IMR-90 (cell line): Measurements from ENCODE around the gene GTPBP10. TPM values are rescaled to one million over a fixed set of nuclear protein-coding genes. Genes with fewer than 3 reads are reported as not detected.
A peak's percentile ranks its signal among the peaks of the same experiment; 100 is the strongest.

Experiments
- ATAC-seq: fragments of 200-7000 bp; cut with Tn5 transposase; 2 replicates; pipeline ENCODE4 v1.9.1; 2020; ENCODE audit warnings: low read depth, mild to moderate bottlenecking, moderate library complexity
- BruUV-seq: library from RNA; stranded (reverse); fragments of 400-500 nt; replicated peaks from 2 replicates; lab custom pipeline; 2021; lab: Mats Ljungman, UMichigan
- CTCF ChIA-PET: fragments of 300-600 bp; formaldehyde crosslinking; extraction: SDS; loops from one replicate; lab custom pipeline; 2021; ENCODE audit warnings: antibody characterized with exemption; lab: Yijun Ruan, JAX
- POLR2A ChIA-PET: fragments of 300-600 bp; sonication (Branson Sonifier 250); formaldehyde crosslinking; loops from one replicate; lab custom pipeline; 2022; ENCODE audit warnings: antibody characterized with exemption; ENCODE audit not compliant: unreplicated experiment; lab: Charles Lee
- DNase-seq: peaks from one replicate; pipeline ENCODE4 v3.0.0; 2013
- H2AFZ ChIP-seq: replicated peaks from 2 replicates; pipeline ENCODE3; 2013; ENCODE audit warnings: low read length, mild to moderate bottlenecking; ENCODE audit not compliant: poor library complexity
- H2AK5ac ChIP-seq: 2 replicates; pipeline ENCODE4 v1.6.1; 2013; ENCODE audit warnings: low read depth, low read length, inconsistent platforms
- H2AK9ac ChIP-seq: replicated peaks from 2 replicates; pipeline ENCODE3; 2013; ENCODE audit warnings: mild to moderate bottlenecking, low read depth, low read length, moderate library complexity; ENCODE audit not compliant: poor library complexity
- H2BK120ac ChIP-seq: 2 replicates; pipeline ENCODE4 v1.6.1; 2013; ENCODE audit warnings: low read depth, low read length, inconsistent platforms
- H2BK15ac ChIP-seq: 3 replicates; pipeline ENCODE4 v1.6.1; 2013; ENCODE audit warnings: low read depth, low read length, inconsistent platforms
- H2BK20ac ChIP-seq: 2 replicates; pipeline ENCODE4 v1.6.1; 2013; ENCODE audit warnings: low read depth, mild to moderate bottlenecking, inconsistent platforms, low read length, moderate library complexity
- H2BK5ac ChIP-seq: 2 replicates; pipeline ENCODE4 v1.6.1; 2013; ENCODE audit warnings: mild to moderate bottlenecking, low read depth, low read length, inconsistent platforms; ENCODE audit not compliant: poor library complexity, severe bottlenecking
- H3K14ac ChIP-seq: replicated peaks from 2 replicates; pipeline ENCODE4 v1.6.1; 2013; ENCODE audit warnings: low read depth, low read length, inconsistent platforms
- H3K18ac ChIP-seq: 2 replicates; pipeline ENCODE4 v1.6.1; 2013; ENCODE audit warnings: low read depth, low read length, control low read depth
- H3K23ac ChIP-seq: 2 replicates; pipeline ENCODE4 v1.6.1; 2013; ENCODE audit warnings: low read depth, low read length, inconsistent platforms
- H3K27ac ChIP-seq: 2 replicates; pipeline ENCODE4 v1.5.1; 2013; ENCODE audit warnings: mild to moderate bottlenecking, control low read depth, low read length; ENCODE audit not compliant: insufficient read depth
- H3K27me3 ChIP-seq: 2 replicates; pipeline ENCODE4 v1.6.1; 2013; ENCODE audit warnings: low read length; ENCODE audit not compliant: control insufficient read depth, insufficient read depth
- H3K36me3 ChIP-seq: 2 replicates; pipeline ENCODE4 v1.6.1; 2013; ENCODE audit warnings: low read length, mixed read lengths; ENCODE audit not compliant: control insufficient read depth, insufficient read depth
- H3K4ac ChIP-seq: 2 replicates; pipeline ENCODE4 v1.6.1; 2013; ENCODE audit warnings: low read depth, low read length, inconsistent platforms
- H3K4me1 ChIP-seq: 2 replicates; pipeline ENCODE4 v1.6.1; 2013; ENCODE audit warnings: low read length, mixed read lengths; ENCODE audit not compliant: control insufficient read depth, insufficient read depth
- H3K4me2 ChIP-seq: 2 replicates; pipeline ENCODE4 v1.6.1; 2013; ENCODE audit warnings: low read depth, mild to moderate bottlenecking, control low read depth, low read length, moderate library complexity
- H3K4me3 ChIP-seq: 2 replicates; pipeline ENCODE4 v1.5.1; 2013; ENCODE audit warnings: low read depth, mild to moderate bottlenecking, control low read depth, low read length, moderate library complexity; ENCODE audit not compliant: insufficient read depth
- H3K56ac ChIP-seq: 2 replicates; pipeline ENCODE4 v1.6.1; 2013; ENCODE audit warnings: low read length, inconsistent platforms; ENCODE audit not compliant: insufficient read depth; ENCODE audit errors: extremely low read depth
- H3K79me1 ChIP-seq, 2 experiments: 2 replicates each; pipeline ENCODE4 v1.6.1; 2013; ENCODE audit warnings: low read length in 2 of 2, inconsistent platforms in 1 of 2, low read depth in 1 of 2
- H3K9ac ChIP-seq: 2 replicates; pipeline ENCODE4 v1.6.1; 2013; ENCODE audit warnings: low read depth, low read length, control low read depth
- H3K9me1 ChIP-seq: 2 replicates; pipeline ENCODE4 v1.6.1; 2013; ENCODE audit warnings: low read length, inconsistent platforms; ENCODE audit not compliant: insufficient read depth
- H3K9me3 ChIP-seq: 2 replicates; pipeline ENCODE4 v1.6.1; 2013; ENCODE audit warnings: low read length; ENCODE audit not compliant: control insufficient read depth, insufficient read depth
- H4K20me1 ChIP-seq: 2 replicates; pipeline ENCODE4 v1.6.1; 2013; ENCODE audit warnings: low read length, inconsistent platforms; ENCODE audit not compliant: insufficient read depth
- H4K5ac ChIP-seq: 2 replicates; pipeline ENCODE4 v1.6.1; 2013; ENCODE audit warnings: mild to moderate bottlenecking, low read depth, low read length, control low read depth
- H4K8ac ChIP-seq, 2 experiments: 2 replicates each; pipeline ENCODE4 v1.6.1; 2013; ENCODE audit warnings: low read depth in 2 of 2, low read length in 2 of 2, control low read depth in 1 of 2, inconsistent platforms in 1 of 2
- H4K91ac ChIP-seq: 2 replicates; pipeline ENCODE4 v1.6.1; 2013; ENCODE audit warnings: low read depth, low read length, inconsistent platforms; ENCODE audit not compliant: insufficient read depth
- CEBPB ChIP-seq: IDR thresholded peaks from 2 replicates; pipeline ENCODE4 v1.6.1; 2012; ENCODE audit warnings: low read depth, low read length, improper control_type of control experiment
- MXI1 ChIP-seq: IDR thresholded peaks from 2 replicates; pipeline ENCODE4 v1.6.1; 2012; ENCODE audit warnings: low read depth, mild to moderate bottlenecking, low read length, moderate library complexity, borderline replicate concordance
- NFE2L2 ChIP-seq: fragments of 150-350 bp; IDR thresholded peaks from 2 replicates; pipeline ENCODE4 v1.6.1; 2016; ENCODE audit warnings: low read depth, mild to moderate bottlenecking, low read length
- SMC3 ChIP-seq: fragments of 150-350 bp; IDR thresholded peaks from 2 replicates; pipeline ENCODE4 v1.6.1; 2016; ENCODE audit warnings: low read depth, mild to moderate bottlenecking, antibody characterized with exemption, low read length, moderate library complexity
- dilution Hi-C: fragments of 300-500 bp; cut with HindIII; formaldehyde crosslinking; loops from one replicate; pipeline ENCODE4 v1.14.3; 2018; ENCODE audit warnings: low sequenced_read_pairs; ENCODE audit not compliant: unreplicated experiment
- in situ Hi-C: fragments of 300-500 bp; cut with MboI; formaldehyde crosslinking; loops from 3 replicates; pipeline ENCODE4 v1.14.3; 2019; ENCODE audit warnings: low sequenced_read_pairs, inconsistent platforms, mixed read lengths
- intact Hi-C: fragments of 100-400 bp; cut with micrococcal nuclease; formaldehyde crosslinking; loops from 2 replicates; pipeline ENCODE4 v1.10.0; 2022
- polyA plus RNA-seq, 3 experiments: library from polyadenylated mRNA; depleted of rRNA; stranded (reverse); fragments of >200 nt; gene quantifications; 2 replicates each; pipeline ENCODE4 v1.2.3, GENCODE V29; 2012; ENCODE audit warnings: low replicate concordance in 1 of 3
- total RNA-seq: library from RNA; depleted of rRNA; stranded (reverse); fragments of >200 nt; gene quantifications from 2 replicates; pipeline ENCODE4 v1.2.3, GENCODE V29; 2012

Gene GTPBP10
- total and polyA plus RNA-seq, 2 of the 4 experiments (the other 2 are of a cell fraction) = 11.5 to 12.8 TPM

DNA sequence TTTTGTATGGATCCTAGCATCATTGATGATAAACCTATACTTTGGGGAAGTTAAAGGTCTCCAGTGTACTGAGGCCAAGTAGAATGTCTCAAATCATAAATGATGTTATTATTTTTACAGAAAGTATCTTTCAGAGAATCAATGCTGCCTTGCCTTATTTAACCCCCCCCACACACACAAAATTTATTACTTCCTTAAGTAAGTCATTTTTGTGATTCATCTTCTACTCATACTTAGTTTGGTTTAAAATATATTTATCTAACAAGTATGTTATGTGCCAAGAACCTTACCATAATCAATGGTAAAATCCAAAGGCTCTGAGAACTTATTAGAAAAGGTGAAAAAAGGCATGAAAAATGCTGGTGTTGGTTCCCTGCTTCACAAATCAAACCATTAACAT lies 37.9 kb downstream of the GTPBP10 start:
- in situ Hi-C loops = no loop called here
- dilution Hi-C loops = no loop called here
- CTCF ChIA-PET = interaction anchor here (0.6 kb wide), 1 partner anchor 314 kb away, joined by 3 read pairs; no protein-coding TSS in a partner anchor
- H3K27ac ChIP-seq = no peak overlapping the region
- peak overlapping the region; percentile 62 to 72 for H4K8ac ChIP-seq
- H3K27me3 ChIP-seq = no peaks in the 10 kb centered on the region
- peak overlapping the region; percentile 80; the same call in 1 of the 2 replicates for H3K23ac ChIP-seq
- POLR2A ChIA-PET = no interaction called here
- H3K4ac ChIP-seq = peak overlapping the region; percentile 80; the same call in 1 of the 2 replicates
- intact Hi-C loops = no loop called here
- peak overlapping the region; percentile 84 for H4K91ac ChIP-seq
- H3K56ac ChIP-seq = peak overlapping the region; percentile 72
- H3K14ac ChIP-seq = peak overlapping the region; percentile 71
- H3K9me1 ChIP-seq = no peaks in the 10 kb centered on the region
- BruUV-seq = no TSS peak
- no peaks in the 10 kb centered on the region; the same call in 1 of the 2 replicates for H3K9me3 ChIP-seq
- peak overlapping the region; percentile 99; the same call in 1 of the 2 replicates for H3K18ac ChIP-seq
- H2BK120ac ChIP-seq = peak overlapping the region; percentile 87
- peaks cover 4% of the 10 kb centered on the region; the same call in 1 of the 2 replicates for H3K4me1 ChIP-seq
- ATAC-seq (peak; percentile 19), DNase-seq (peak; percentile 56)
- no peak overlapping the region for H3K9ac ChIP-seq
- H2AFZ ChIP-seq = no peak overlapping the region
- peak overlapping the region; percentile 93 for H2BK5ac ChIP-seq
- peak overlapping the region; percentile 86; the same call in 1 of the 2 replicates for H2BK20ac ChIP-seq
- no peak for TF ChIP-seq NFE2L2
- TF ChIP-seq SMC3 = no peak
- no peak for TF ChIP-seq CEBPB
- no peak for TF ChIP-seq MXI1
- no peak overlapping the region for H2AK9ac ChIP-seq
- H3K79me1 ChIP-seq = peaks cover 2% of the 10 kb centered on the region in 2 experiments; a peak in 2 of 4 replicates
- H4K5ac ChIP-seq = no peak overlapping the region; the same call in 1 of the 2 replicates
- peak overlapping the region; percentile 73 for H2AK5ac ChIP-seq
- peak overlapping the region; percentile 82; the same call in 1 of the 2 replicates for H3K4me2 ChIP-seq
- H3K4me3 ChIP-seq = no peak overlapping the region
- H3K36me3 ChIP-seq = peaks cover 5% of the 10 kb centered on the region
- H4K20me1 ChIP-seq = no peaks in the 10 kb centered on the region
- H2BK15ac ChIP-seq = peak overlapping the region; percentile 79; the same call in 1 of the 3 replicates
